Measurements from ENCODE around the gene RXFP4.

GRCh38 chr1:155942578-155943141 lies 1.2 kb downstream of the RXFP4 start:
- no peak for TF ChIP-seq RXRA (IDR thresholded peaks at IDR 0.05; ENCODE audit: borderline replicate concordance, low read depth)
- no peak for TF ChIP-seq CTCF (IDR thresholded peaks at IDR 0.05)
- TF ChIP-seq FOXM1 (IDR thresholded peaks at IDR 0.05; ENCODE audit: low read depth), result no peak
- TF ChIP-seq NRF1 (IDR thresholded peaks at IDR 0.05; ENCODE audit: low read depth, low read length), result no peak
- TF ChIP-seq RFX5 (IDR thresholded peaks at IDR 0.05; ENCODE audit: low read length), result no peak
- no peak for TF ChIP-seq SIN3A (IDR thresholded peaks at IDR 0.05; ENCODE audit: borderline replicate concordance, low read depth, low read length)
- TF ChIP-seq MAX (IDR thresholded peaks at IDR 0.05; ENCODE audit: low read depth), result no peak
- no peak for TF ChIP-seq JUND (IDR thresholded peaks at IDR 0.05)
- TF ChIP-seq USF2 (IDR thresholded peaks at IDR 0.05; ENCODE audit: borderline replicate concordance, low read depth, low read length), result no peak
